OCI-LY7 (cell line): ENCODE data around the gene MYCBPAP. TPM values are rescaled to one million over a fixed set of nuclear protein-coding genes. Genes with fewer than 3 reads are reported as not detected.

Experiments used
- Bru-seq: library from RNA; stranded (reverse); fragments of 400-500 nt; gene quantifications from one replicate; lab custom pipeline; 2021; lab: Mats Ljungman, UMichigan
- BruChase-seq, 2 experiments: library from RNA; stranded (reverse); fragments of 400-500 nt; gene quantifications; one replicate each; lab custom pipeline; 2021; lab: Mats Ljungman, UMichigan
- BruUV-seq: library from RNA; stranded (reverse); fragments of 400-500 nt; replicated peaks from 2 replicates; lab custom pipeline; 2021; lab: Mats Ljungman, UMichigan
- CTCF ChIA-PET: fragments of 300-600 bp; sonication (Branson Sonifier 250); formaldehyde crosslinking; loops from one replicate; lab custom pipeline; 2022; ENCODE audit warnings: antibody characterized with exemption; ENCODE audit not compliant: unreplicated experiment; lab: Charles Lee
- POLR2A ChIA-PET: fragments of 300-600 bp; sonication (Branson Sonifier 250); formaldehyde crosslinking; loops from one replicate; lab custom pipeline; 2022; ENCODE audit warnings: antibody characterized with exemption; lab: Charles Lee
- DNase-seq: peaks from one replicate; pipeline ENCODE4 v3.0.0-alpha.2; 2015; ENCODE audit warnings: low spot score
- H2AFZ ChIP-seq: fragments of 200-600 bp; sonication (generic), shearing (Covaris generic); 2 replicates; pipeline ENCODE4 v1.6.1; 2014; ENCODE audit warnings: mild to moderate bottlenecking, antibody characterized with exemption, low read length, moderate library complexity
- H3K27ac ChIP-seq: fragments of 200-600 bp; sonication (generic); 2 replicates; pipeline ENCODE4 v1.5.1; 2014; ENCODE audit warnings: mixed run types, low read depth, mild to moderate bottlenecking, moderate library complexity, low read length, inconsistent platforms; ENCODE audit not compliant: poor library complexity, severe bottlenecking
- H3K36me3 ChIP-seq: fragments of 200-600 bp; sonication (generic); 2 replicates; pipeline ENCODE4 v1.6.1; 2014; ENCODE audit warnings: mild to moderate bottlenecking, antibody characterized with exemption, low read length, moderate library complexity, mixed read lengths; ENCODE audit not compliant: insufficient read depth
- H3K4me1 ChIP-seq: fragments of 200-600 bp; sonication (generic); 2 replicates; pipeline ENCODE4 v1.5.1; 2014; ENCODE audit warnings: mild to moderate bottlenecking, low read length; ENCODE audit not compliant: insufficient read depth, poor library complexity, severe bottlenecking
- H3K4me2 ChIP-seq: fragments of 200-600 bp; sonication (generic); 2 replicates; pipeline ENCODE4 v1.6.1; 2014; ENCODE audit warnings: mild to moderate bottlenecking, low read length
- H3K4me3 ChIP-seq: fragments of 200-600 bp; sonication (generic); 2 replicates; pipeline ENCODE4 v1.5.1; 2014; ENCODE audit warnings: mild to moderate bottlenecking, low read depth, low read length; ENCODE audit not compliant: poor library complexity, severe bottlenecking
- H3K79me2 ChIP-seq: fragments of 200-600 bp; sonication (generic); 2 replicates; pipeline ENCODE4 v1.6.1; 2016; ENCODE audit warnings: low read depth, mild to moderate bottlenecking, low read length, moderate library complexity, mixed read lengths; ENCODE audit not compliant: insufficient read depth
- H3K9me2 ChIP-seq: fragments of 200-600 bp; sonication (generic); 2 replicates; pipeline ENCODE4 v1.6.1; 2016; ENCODE audit warnings: mild to moderate bottlenecking, low read length, mixed read lengths; ENCODE audit not compliant: insufficient read depth
- H3K9me3 ChIP-seq: fragments of 200-600 bp; sonication (generic); 2 replicates; pipeline ENCODE4 v1.6.1; 2014; ENCODE audit warnings: mild to moderate bottlenecking, mixed run types, low read length, mixed read lengths
- H4K20me1 ChIP-seq: fragments of 200-600 bp; sonication (generic); 2 replicates; pipeline ENCODE4 v1.6.1; 2014; ENCODE audit warnings: mild to moderate bottlenecking, antibody characterized with exemption, low read length, moderate library complexity, mixed read lengths; ENCODE audit not compliant: insufficient read depth
- CTCF ChIP-seq: fragments of 200-600 bp; sonication (generic); conservative IDR thresholded peaks from 2 replicates; pipeline ENCODE4 v1.5.1; 2014; ENCODE audit warnings: mild to moderate bottlenecking, antibody characterized with exemption, low read length, moderate library complexity, mixed read lengths
- EZH2phosphoT487 ChIP-seq: fragments of 200-600 bp; sonication (generic); IDR thresholded peaks from 2 replicates; pipeline ENCODE4 v1.6.1; 2018; ENCODE audit warnings: low read depth, borderline replicate concordance, mild to moderate bottlenecking, mixed run types, antibody characterized with exemption, low read length, moderate library complexity, mixed read lengths
- intact Hi-C: fragments of 100-400 bp; cut with micrococcal nuclease; formaldehyde crosslinking; loops from one replicate; pipeline ENCODE4 v1.10.0; 2022; ENCODE audit not compliant: unreplicated experiment
- long read RNA-seq: library from polyadenylated mRNA; stranded (forward); transcript quantifications from one replicate; pipeline ENCODE4 v2.0.0, GENCODE V29; 2022
- total RNA-seq, 2 experiments: library from RNA; depleted of rRNA in 1 of 2; stranded (reverse); fragments of >200 nt in 1 of 2; shearing (Covaris generic) in 1 of 2; gene quantifications; 2 replicates each; pipeline ENCODE4 v1.2.3, GENCODE V29; 2014 to 2022

The MYCBPAP gene
- total RNA-seq (2014; rRNA removed; shearing (Covaris generic)) (3.0 and 5.0 TPM in 2 replicates), total RNA-seq (2022) (6.8 and 7.8 TPM in 2 replicates), Bru-seq, nascent RNA (percentile 34 among the genes with signal in this experiment), BruChase-seq, experiment 1, labeled RNA remaining after a 6-hour chase (percentile 36 among the genes with signal in this experiment), BruChase-seq, experiment 2, labeled RNA remaining after a 2-hour chase (percentile 30 among the genes with signal in this experiment)
- long read RNA-seq, partial matches to known transcripts, result 2 of 9 reads
- long read RNA-seq, other reads (novel, unspliced or antisense), result 5 of 9 reads

- intact Hi-C loops, result no loop called here
- Histone ChIP-seq H3K79me2 (no peaks in the 10 kb centered on the region), H3K9me2 (no peaks in the 10 kb centered on the region), H3K36me3 (no peaks in the 10 kb centered on the region), H3K9me3 (no peaks in the 10 kb centered on the region), H3K4me1 (peaks cover 15% of the 10 kb centered on the region), H3K4me3 (peak within 1 kb of the TSS; percentile 79), H4K20me1 (no peaks in the 10 kb centered on the region), H3K27ac (peak within 1 kb of the TSS; percentile 26), H2AFZ (peak within 1 kb of the TSS; percentile 98), H3K4me2 (peak within 1 kb of the TSS; percentile 82)
- TF ChIP-seq CTCF (no peak; the same call in 1 of the 2 replicates), EZH2phosphoT487 (no peak)
- no TSS peak for BruUV-seq
- DNase-seq, result peak; percentile 82
- ChIA-PET POLR2A (no interaction called here), CTCF (no interaction called here)
Measured at GRCh38 chr17:50507871-50508572, at the start of gene MYCBPAP. TSS of gene MYCBPAP (plus strand) at chr17:50508439. CDS start at chr17:50508675, 236 bp downstream.

- CTCF ChIA-PET, result interaction anchor here (0.6 kb wide), 1 partner anchor 97 kb away, joined by 3 read pairs; no protein-coding TSS in a partner anchor
- H4K20me1 ChIP-seq, result no peaks in the 10 kb centered on the region
- TF ChIP-seq CTCF (no peak), EZH2phosphoT487 (no peak)
- no peaks in the 10 kb centered on the region for H3K36me3 ChIP-seq
- no peak overlapping the region for H3K4me2 ChIP-seq
- intact Hi-C loops, result no loop called here
- H3K79me2 ChIP-seq, result no peaks in the 10 kb centered on the region
- DNase-seq, result no peak
- H3K9me3 ChIP-seq, result no peaks in the 10 kb centered on the region
- no peaks in the 10 kb centered on the region for H3K4me1 ChIP-seq
- no peak overlapping the region for H2AFZ ChIP-seq
- no TSS peak for BruUV-seq
- POLR2A ChIA-PET, result interaction anchor here (0.6 kb wide), 2 partner anchors 38 to 373 kb away, joined by 3 to 4 read pairs; no protein-coding TSS in a partner anchor
- no peak overlapping the region for H3K4me3 ChIP-seq
- H3K27ac ChIP-seq, result no peak overlapping the region
- no peaks in the 10 kb centered on the region for H3K9me2 ChIP-seq
Measured at GRCh38 chr17:50458701-50459676, 49.2 kb upstream of the MYCBPAP start.
